ENCODE data around the gene MAN1C1.
"Not testable (repeated sequence)": the region's sequence is repeated elsewhere in the genome, so short reads cannot be mapped to it uniquely, and the experiment has no call there.

Gene MAN1C1

GRCh38 chr1:25636141-25636540 is 19.6 kb downstream of the MAN1C1 start:
- not testable (repeated sequence) for DNase-seq

GRCh38 chr1:25640646-25641328 is 24.2 kb downstream of the MAN1C1 start:
- no peak for DNase-seq

- DNase-seq = no peak
Observed at GRCh38 chr1:25641329-25641725, 24.7 kb downstream of the MAN1C1 start.

GRCh38 chr1:25641931-25642573 is 25.5 kb downstream of the MAN1C1 start:
- no peak for DNase-seq

GRCh38 chr1:25642574-25643108 is 26.1 kb downstream of the MAN1C1 start:
- no peak for DNase-seq

- no peak for DNase-seq
Observed at GRCh38 chr1:25643929-25644328, 27.3 kb downstream of the MAN1C1 start.

GRCh38 chr1:25644962-25645361 is 28.4 kb downstream of the MAN1C1 start:
- no peak for DNase-seq

GRCh38 chr1:25645637-25646400 is 29.2 kb downstream of the MAN1C1 start:
- DNase-seq = no peak

- DNase-seq = no peak
Observed at GRCh38 chr1:25647106-25647505, 30.5 kb downstream of the MAN1C1 start.

- no peak for DNase-seq
Observed at GRCh38 chr1:25647863-25648262, 31.3 kb downstream of the MAN1C1 start.

- no peak for DNase-seq
Observed at GRCh38 chr1:25648681-25649440, 32.3 kb downstream of the MAN1C1 start.

- DNase-seq = no peak
Observed at GRCh38 chr1:25649505-25650288, 33.1 kb downstream of the MAN1C1 start.

GRCh38 chr1:25650289-25650576 is 33.6 kb downstream of the MAN1C1 start:
- DNase-seq = no peak

- DNase-seq = no peak
Observed at GRCh38 chr1:25651036-25651640, 34.5 kb downstream of the MAN1C1 start.

- no peak for DNase-seq
Observed at GRCh38 chr1:25651824-25652741, 35.5 kb downstream of the MAN1C1 start.

GRCh38 chr1:25653558-25653957 is 37.0 kb downstream of the MAN1C1 start:
- no peak for DNase-seq

GRCh38 chr1:25654109-25654660 is 37.6 kb downstream of the MAN1C1 start:
- no peak for DNase-seq

GRCh38 chr1:25657121-25657882 is 40.7 kb downstream of the MAN1C1 start:
- no peak for DNase-seq

GRCh38 chr1:25657883-25658760 is 41.5 kb downstream of the MAN1C1 start:
- DNase-seq = no peak

Data from NCI-H1930 (cell line).